ENCODE data around the gene VTN.
"Not testable (repeated sequence)": the region's sequence is repeated elsewhere in the genome, so short reads cannot be mapped to it uniquely, and the experiment has no call there.

VTN gene

DNA sequence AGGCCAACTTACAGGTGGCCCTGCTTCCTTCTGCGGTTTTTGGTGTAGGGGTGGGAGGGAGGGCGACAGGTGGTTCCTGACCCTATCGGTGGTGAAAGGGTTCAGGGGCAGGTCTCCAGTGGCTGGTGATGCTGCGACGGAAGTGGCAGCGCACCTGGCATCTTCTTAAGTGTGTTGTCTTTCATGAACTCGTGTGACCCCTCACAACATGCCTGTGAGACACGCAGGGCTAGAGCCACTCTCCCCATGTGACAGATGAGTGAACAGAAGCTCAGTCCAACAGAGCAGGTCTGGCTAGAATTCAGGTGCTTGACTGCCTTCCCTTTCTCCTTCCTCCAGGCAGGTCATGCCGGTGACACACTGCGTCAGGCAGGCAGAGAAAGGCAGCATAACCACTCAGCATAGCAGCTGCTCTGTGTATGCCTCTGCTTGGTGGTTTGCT is 26.6 kb downstream of the VTN start:
- no peak for DNase-seq (ENCODE audit: low read depth in 2 of 3, low spot score in 1 of 3)

DNA sequence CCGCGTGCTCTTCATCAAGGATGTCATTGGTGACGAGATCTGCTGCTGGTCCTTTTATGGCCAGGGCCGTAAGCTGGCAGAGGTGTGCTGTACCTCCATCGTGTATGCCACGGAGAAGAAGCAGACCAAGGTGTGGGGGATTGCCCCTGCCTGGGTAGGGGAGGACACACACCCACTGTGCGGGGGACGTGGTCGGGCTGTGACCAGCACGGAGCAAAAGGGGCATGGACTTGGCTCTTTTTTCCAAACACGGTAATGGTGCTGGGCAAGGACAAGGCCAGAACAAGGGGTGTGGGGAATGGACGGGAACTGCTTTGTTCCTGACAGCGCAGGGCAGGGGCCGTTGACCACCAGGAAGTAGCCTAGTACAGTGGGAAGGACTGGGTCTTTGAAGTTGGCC is 27.8 kb downstream of the VTN start:
- no peak for DNase-seq (ENCODE audit: low read depth in 2 of 3, low spot score in 1 of 3)

DNA sequence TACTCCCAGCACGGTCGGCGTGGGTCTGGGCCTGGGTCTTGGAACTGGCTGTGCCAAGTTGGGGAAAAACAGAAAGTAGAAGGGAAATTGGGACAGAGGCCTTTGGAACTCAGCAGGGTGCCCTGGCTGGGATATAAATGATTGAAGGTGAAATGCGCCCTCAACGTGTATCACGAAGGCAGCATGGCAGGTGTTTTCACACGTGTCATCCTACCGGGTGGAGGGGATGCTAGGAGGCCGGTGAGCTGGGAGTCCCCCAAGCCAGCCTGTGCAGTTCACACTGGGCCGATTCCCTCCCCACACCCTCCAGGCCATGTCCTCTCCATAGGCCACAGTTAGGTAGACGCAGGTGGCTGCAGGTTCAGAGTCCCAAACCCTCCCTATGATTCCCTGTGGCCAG is 28.6 kb downstream of the VTN start:
- no peak for DNase-seq (ENCODE audit: low read depth in 2 of 3, low spot score in 1 of 3)

DNA sequence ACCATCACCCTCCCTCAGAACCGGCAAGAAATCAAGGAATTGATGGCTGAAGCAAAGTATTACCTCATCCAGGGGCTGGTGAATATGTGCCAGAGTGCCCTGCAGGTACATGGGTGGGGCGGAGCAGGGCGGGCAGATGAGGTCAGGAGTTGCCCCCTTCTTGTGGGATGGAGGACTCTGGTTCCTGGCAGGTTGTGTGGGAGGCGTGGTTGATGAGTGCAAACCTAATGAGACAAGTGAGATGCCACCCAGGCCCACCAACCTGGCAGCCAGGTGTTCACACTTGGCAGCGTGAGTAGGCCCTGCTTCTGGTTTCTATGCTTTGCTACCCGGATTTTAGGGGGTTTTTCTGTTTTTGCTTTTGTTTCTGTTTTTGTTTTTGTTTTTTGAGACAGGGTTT is 29.7 kb downstream of the VTN start:
- DNase-seq (ENCODE audit: low read depth in 2 of 3, low spot score in 1 of 3) = no peak

DNA sequence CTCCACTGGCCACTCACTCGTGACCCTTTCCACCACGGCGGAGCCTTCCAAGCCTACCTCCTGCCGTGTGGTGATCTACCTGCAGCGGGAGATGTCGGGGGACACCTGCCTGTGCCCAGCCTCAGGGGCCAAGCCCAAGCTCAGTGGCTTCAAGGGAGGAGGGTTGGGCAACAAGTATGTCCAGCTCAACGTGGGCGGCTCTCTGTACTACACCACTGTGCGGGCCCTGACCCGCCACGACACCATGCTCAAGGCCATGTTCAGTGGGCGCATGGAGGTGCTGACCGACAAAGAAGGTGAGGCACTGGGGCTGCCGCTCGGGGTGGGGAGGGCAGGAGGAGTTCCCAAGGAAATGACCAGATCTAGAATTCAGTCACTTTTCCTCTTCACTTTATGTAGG is 30.7 kb downstream of the VTN start:
- DNase-seq (ENCODE audit: low read depth in 2 of 3, low spot score in 1 of 3) = no peak

DNA sequence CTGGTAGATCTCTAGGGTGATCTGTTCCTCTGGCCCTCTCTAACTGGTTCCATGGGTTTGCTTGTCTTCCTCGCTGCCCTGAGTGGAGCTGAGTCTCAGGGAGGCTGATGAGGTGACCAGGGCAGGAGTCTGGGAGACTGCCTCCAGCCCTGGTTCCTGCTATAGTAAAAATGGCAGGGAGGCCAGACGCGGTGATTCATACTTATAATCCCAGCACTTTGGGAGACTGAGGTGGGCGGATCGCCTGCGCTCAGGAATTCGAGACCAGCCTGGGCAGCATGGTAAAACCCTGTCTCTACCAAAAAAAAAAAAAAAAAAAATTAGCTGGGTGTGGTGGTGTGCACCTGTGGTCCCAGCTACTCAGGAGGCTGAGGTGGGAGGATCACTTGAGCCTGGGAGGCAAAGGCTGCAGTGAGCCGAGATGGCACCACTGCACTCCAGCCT is 31.3 kb downstream of the VTN start:
- DNase-seq (ENCODE audit: low read depth in 2 of 3, low spot score in 1 of 3) = not testable (repeated sequence)

DNA sequence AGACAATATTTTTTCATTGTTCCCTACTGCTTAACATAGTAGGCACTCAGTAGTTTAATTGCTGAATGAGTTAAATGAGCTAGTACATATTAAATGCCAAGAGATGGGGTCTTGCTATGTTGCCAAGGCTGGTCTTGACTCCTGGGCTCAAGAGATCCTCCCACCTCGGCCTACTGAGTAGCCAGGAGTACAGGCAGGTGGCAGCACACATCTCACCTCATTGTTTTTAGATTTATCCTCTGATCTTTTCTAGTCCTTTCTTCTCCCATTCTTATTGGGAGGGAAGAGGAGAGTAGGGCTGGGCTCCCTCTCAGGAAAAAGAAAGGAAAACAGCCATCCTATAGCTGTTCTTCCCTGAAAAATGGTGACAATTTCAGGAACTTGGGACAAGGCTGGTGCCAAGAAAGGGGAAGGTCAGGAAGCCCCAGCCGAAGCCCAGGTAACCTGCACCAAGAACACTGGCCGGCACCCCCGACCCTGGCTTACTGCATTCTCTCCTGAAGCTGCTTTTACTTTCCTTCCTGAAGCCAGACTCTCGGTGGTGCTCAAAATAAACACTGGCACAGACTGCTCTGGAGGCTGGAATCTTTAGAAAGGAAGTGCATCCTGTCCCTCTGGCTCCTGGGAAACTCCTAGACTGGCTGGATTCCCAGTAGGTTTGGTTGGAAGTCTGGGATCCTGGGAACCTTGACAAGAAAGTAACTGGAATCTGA is 31.9 kb downstream of the VTN start:
- DNase-seq (ENCODE audit: low read depth in 2 of 3, low spot score in 1 of 3) = no peak

DNA sequence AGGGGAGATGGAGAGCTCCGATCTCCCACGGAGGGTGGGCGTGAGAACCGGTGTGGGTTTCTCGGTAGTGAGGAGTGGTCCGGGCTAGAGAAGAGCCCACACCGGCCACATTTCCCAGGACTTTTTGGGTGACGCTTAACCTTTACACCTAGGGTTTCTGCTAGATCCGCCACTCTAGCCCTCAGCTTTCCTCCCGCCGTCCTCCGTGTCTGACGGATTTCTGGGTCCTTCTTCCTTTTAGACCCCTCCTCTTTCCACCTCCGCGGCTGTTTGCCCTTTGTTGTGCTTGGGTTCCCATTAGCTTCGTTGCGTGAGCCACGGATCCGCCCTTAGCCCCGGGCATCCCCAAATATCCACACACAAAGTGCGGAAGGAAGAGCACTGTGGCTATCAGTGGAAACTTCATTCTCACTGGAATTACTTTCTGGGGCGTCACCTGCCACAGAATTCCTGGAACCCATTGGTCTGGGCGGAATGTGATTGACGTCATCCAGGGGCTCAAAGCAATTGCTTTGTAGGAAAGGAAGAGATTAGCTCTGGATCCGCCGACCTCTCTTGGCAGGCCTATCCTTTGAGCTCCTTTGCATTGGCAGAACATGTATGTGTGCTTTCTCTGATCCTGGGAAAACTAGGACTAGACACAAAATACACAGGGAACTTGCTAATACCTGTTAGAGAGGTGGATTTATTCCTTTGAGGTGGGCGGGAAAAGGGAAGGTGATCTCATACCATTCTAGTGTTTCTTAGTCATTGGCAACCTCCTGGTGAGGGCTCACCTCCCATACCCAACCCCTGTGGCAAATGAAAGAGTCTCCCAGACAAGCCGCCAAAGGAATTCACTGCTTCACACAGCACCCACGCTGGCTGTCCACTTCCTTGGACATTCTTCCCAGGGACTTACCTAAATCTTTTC is 33.9 kb downstream of the VTN start:
- peak in 1 of 3 donors; percentile 27 for DNase-seq (ENCODE audit: low read depth in 2 of 3, low spot score in 1 of 3)

DNA sequence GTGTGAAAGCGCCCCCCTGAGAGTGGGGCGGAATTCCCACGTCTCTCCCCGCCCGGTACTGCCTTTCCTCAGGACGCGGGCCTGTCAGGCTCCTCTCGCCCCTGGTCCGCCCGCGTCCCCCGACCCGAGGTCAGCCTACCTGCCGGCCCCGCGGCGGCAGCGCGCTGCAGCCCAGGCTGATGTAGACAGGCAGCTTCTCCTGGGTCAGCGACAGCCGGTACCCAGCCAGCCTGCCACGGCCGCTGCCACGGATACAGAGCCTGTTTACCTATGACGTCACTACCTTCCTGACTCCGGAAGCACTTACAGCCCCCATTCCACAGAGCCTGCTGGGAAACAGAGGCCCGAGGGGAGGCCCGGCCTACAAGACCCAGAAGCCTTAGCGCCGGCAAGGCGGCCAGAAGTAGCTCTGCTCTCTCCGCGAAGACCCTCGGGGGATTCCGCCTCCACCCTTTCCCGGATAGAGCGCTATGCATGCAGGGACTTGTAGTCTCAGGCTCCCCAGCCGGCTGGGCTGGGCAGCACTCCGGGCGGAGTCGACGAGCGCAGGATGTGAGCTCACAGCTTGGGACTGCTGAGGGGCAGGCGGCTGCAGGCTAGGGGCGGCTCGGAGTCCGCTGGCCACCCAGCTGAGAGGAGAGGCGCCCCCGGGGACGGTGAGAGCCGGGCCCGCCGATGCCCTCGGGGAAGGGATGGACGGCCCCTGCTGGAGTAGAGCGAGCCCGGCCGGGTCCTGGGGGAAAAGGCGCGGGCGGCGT is 34.7 kb downstream of the VTN start, which contains the start of the genes IFT20 and TNFAIP1:
Gene IFT20 (minus strand): TSS at position 272 of the 758 bp plus-strand sequence. CDS start 3,487 bp downstream, outside the sequence.
Gene TNFAIP1 (plus strand): TSS at position 561 of the 758 bp plus-strand sequence. CDS start 3,761 bp downstream, outside the sequence.
- peak; percentile 92 to 97 (median 96) for DNase-seq (ENCODE audit: low read depth in 2 of 3, low spot score in 1 of 3)

DNA sequence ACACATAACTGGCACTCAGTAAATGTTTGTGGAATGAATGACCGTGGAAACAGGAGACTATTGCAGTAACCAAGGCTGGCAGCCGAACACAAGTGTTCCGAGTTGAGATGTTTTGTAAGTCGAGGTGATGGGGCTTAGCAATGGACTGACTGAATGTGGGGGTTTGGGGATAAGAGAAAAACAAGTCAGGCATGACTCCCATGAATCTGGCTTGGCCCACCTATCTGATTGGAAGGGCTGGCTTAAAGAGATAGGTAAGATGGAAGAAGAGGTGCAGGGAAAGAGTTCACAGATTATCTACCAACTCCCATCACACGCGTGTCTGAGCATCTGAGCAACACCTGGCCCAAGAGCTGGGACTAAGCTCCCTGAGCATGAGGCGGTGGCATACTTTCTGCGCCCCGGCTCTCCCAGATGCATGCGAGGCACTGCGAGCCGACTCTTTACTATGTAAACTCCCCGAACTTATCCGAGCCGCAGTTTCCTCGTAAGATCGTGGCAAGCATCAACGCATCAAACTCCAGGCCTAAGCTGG is 35.4 kb downstream of the VTN start:
- DNase-seq (ENCODE audit: low read depth in 2 of 3, low spot score in 1 of 3) = no peak

DNA sequence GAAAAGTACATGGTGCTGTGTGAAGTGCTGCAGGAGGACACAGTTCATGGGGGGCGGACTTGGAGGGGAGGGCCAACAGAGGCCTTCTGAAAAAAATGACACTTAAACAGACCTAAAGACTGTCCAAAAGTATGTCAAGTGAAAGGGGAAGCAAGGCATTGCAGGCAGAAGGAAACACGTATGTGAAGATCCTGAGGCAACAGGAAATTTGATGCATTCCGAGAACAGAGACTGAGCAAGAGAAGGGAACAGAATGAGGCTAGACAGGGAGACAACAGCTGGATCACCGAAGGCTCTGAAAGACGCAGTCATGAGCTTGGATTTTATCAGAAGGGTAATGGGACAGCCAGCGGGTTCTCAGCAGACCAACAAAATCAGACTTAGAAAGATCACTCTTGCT is 35.9 kb downstream of the VTN start:
- DNase-seq (ENCODE audit: low read depth in 2 of 3, low spot score in 1 of 3) = no peak

DNA sequence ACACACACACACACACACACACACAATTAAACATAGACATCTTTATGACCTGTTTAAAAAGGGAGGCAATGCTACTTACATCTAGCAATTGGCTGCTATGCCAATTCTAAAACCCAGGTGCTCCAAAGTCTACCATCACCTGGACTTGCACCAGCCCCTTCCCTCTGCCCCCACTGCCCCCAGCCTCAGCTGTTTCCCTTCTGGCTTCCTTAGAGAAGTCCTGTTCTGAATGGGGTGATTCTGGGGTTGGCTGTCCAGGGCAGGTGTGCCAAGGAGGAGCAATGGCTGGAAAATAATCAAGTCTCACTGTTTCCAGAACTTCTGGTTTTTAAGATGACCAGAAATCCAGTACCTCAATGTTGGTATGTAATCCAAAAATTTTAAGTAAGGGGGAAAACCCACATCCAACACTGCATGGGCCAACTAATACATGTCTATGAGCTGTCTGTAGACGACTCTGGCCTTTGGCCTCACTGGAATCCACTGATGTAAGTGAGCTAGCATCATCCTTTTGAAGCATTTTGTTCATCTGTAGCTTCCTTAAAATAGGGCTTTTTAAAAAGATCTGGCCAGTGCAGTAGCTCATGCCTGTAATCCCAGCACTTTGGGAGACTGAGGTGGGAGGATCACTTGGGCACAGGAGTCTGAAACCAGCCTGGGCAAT is 36.9 kb downstream of the VTN start:
- DNase-seq (ENCODE audit: low read depth in 2 of 3, low spot score in 1 of 3) = no peak

DNA sequence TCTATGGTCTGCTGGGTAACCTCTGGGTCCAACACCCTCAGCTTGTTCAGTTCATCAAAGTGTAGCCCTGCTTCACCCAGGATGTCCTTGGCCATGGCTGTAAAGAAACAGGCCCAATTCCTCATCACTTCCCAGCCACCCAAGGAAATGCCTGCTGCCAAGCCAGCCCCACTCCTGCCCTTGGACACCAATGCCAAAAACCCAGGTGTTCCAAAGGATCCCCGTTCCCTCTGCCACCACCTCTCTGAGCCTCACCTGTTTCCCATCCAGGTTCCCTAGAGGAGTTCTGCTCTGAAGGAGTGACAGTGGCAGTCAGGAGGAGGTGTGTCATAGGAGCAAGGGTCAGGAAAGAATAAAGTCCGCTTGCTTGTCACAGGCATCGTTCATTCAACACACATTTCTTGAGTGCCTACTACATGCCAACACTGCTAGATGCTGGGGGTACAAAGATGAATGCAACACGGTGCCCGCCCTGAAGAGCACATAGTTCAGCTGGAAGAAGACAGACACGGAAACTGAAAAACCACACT is 38.2 kb downstream of the VTN start:
- DNase-seq (ENCODE audit: low read depth in 2 of 3, low spot score in 1 of 3) = no peak

DNA sequence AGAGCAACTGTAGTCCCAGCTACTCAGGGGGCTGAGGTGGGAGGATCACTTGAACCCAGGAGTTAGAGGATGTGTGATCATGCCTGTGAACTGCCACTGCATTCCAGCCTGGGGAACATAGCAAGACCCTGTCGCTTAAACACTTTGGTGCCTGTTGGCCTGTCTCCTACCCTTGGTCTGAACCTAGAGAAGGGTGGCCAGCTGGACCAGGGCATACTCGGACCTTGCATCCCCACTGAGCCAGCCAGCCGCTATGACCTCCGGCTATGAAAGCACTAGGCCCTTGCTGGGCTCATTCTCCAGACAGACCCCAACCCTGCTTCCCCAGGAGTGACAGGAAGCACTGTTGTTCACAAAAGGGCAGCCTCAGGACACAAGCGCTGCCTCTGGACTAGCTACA is 39.4 kb downstream of the VTN start:
- DNase-seq (ENCODE audit: low read depth in 2 of 3, low spot score in 1 of 3) = no peak

DNA sequence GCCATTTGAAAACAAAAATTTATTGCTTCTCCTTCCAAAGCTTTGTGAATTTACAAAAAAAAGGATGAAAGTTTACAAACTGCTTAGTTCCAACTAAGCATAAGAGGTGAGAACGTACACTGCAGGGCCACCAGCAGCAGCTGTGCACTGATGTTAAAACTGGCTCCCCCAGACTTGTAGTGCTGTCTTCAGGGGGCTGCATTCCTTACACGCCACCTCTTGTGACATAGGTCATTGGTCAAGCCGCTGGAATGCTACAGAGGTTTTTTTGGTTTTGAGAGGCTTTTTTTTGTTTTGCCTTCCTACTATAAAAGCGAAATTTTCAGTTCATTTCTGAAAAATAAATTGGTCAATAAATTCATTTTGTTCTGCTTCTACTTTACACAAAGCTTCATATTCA is 41.8 kb downstream of the VTN start:
- no peak for DNase-seq (ENCODE audit: low read depth in 2 of 3, low spot score in 1 of 3)

DNA sequence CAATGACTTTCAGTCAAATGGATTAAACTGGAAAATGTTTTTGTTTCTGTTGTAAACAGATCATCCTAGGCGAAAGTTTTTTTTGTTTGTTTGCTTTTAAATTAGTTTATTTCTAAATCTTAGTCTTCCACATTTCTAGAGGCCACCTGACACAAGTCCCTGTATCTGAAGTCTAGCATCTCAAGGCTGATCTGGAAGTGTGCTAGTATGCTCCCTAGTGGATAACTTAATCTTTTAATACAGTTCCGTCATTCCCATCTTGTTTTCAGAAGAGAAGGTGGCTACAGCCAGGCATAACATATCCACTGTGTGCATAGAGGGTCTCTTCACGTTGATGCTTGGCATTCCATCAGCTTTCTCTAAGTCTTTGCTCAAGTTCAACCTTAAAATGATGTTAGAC is 42.4 kb downstream of the VTN start:
- DNase-seq (ENCODE audit: low read depth in 2 of 3, low spot score in 1 of 3) = no peak

DNA sequence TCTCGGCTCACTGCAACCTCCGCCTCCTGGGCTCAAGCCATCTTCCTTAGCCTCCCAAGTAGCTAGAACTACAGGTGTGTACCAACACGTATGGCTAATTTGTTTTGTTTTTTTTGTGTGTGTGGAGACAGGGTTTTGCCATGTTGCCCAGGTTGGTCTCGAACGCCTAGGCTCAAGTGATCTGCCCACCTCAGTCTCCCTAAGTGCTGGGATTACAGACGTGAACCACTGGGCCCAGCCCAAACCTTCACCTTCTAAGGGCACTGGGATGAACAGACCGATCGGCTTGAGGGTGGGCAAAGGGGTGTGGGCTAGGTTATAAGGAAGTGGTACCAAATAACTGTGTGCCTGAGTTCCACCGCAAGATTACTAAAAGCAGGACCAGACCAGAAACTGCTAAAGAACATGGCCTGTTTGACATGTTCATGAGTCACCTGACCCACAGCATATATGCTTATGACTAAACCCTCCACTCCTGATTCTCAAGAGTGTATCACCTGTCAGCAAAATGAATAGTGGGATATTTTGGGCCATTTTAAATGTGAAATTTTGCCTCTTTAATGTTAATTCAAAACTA is 43.0 kb downstream of the VTN start:
- DNase-seq (ENCODE audit: low read depth in 2 of 3, low spot score in 1 of 3) = peak in 1 of 3 donors; percentile 27

DNA sequence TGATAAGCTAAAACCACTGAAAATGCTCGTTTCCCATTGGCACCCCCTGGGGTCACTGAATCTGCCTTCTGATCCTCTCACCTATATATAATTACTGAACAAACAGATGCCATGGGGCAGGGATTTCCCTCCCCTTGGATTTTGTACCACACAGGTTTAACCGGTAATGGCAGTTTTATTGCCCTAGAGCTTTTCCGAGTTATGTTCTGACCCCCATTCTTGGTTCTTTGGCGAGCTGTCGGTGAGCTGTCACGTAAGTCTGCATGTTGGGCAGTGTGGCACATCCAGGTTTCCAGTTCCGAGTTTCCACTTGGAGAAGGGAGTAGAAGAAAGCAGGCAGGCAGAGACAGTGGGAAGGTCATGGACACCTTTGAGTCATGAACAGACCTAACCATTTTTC is 44.0 kb downstream of the VTN start:
- DNase-seq (ENCODE audit: low read depth in 2 of 3, low spot score in 1 of 3) = no peak

DNA sequence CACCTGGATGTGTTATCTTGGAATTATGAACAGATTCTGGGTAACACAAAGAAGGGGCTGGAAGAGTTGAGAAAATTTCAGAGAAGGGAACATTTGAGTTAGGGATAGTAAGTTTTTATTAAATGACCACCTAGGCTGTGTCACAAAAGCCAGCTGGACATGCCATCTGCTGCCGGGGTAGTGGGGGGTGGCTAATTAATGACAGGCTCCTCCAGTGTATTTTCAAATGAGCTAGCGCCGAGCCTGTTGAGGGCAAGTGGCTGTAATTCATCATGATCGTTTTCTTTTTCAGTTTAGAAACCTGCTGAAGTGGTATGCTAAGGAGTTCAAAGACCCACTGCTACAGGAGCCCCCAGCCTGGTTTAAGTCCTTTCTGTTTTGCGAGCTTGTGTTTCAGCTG is 44.9 kb downstream of the VTN start:
- no peak for DNase-seq (ENCODE audit: low read depth in 2 of 3, low spot score in 1 of 3)

DNA sequence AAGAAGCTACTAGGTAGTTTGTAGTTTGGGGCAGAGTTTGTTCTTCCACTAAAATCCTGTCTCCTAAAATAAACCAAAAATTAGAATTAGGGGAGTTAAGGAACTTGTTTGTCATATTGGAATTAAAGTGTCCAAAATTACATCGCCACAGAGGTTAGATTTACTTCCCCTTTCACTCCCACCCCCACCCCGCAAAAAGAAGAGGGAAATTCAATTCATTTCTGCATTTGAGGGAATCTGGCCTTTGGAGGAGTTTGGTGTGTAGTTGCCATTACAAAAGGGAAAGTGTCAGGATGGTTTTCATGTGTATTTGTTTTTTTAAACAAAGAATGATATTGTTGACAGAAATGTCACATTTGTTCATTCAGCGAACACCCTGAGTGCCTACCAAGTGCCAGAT is 45.3 kb downstream of the VTN start:
- no peak for DNase-seq (ENCODE audit: low read depth in 2 of 3, low spot score in 1 of 3)
